NB4 (cell line): Measurements from ENCODE around the gene ADGRE3.

Experiments
- CTCF ChIP-seq: IDR thresholded peaks from one replicate; pipeline ENCODE4 v1.5.1; 2012; ENCODE audit warnings: low read depth, low read length
- POLR2A ChIP-seq: IDR thresholded peaks from 2 replicates; pipeline ENCODE4 v1.6.1; 2011; ENCODE audit warnings: mild to moderate bottlenecking; ENCODE audit not compliant: insufficient read length; ENCODE audit errors: extremely low read depth

DNA sequence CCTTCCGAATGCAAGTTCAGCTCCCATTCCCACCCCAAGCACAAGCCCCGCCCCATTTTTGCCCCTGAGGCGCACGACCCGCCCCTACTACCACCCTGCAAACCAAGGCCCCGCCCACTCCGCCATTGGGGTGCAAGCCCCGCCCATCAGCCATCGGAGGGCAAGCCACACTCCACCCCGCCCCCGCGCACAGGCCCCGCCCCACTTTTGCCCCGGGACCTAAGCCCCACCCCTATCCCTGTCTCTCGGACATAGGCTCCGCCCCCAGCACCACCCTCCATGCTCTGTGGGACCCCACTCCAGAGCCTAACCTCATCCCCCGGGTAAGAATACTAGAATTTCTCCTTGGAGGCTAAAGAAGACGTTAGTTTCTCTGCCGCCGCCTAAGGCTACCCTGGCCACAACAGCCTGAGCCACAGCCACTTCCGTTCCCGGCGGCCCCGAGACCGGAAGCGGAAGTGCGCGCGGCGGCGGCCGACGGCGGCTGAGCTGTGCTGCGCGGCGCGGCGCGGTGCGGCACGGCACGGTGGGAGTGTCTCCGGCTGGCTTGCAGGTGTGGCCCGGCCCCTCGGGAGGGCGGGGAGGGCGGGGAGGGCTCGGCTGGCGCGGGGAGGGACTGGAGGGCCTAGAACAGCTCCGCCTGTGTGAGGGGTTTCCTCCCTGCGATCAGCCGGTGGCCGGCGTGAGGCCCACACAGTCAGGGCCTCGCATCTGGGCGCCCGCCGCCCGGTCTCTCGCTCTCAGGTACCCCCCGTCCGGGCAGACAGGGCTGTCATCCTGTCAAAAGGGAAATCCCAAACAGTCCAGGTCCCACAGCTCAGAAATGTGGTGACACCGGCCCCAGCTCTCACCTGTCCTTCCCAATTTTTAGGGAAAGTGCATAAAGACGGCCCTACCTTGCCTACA lies 15.2 kb upstream of the ADGRE3 start, which contains the start of gene ZNF333:
- TF ChIP-seq CTCF (no peak), POLR2A (peak; percentile 88)
